H1 (cell line): ENCODE results near the gene MPIG6B. TPM values are rescaled to one million over a fixed set of nuclear protein-coding genes. Genes with fewer than 3 reads are reported as not detected.

Experiments used
- EP300 ChIP-seq, 2 experiments: IDR thresholded peaks; 1 replicate in 1 of 2; 2 replicates in 1 of 2; pipeline ENCODE4 v1.6.1; 2011 to 2012; ENCODE audit warnings: low read depth in 2 of 2, low read length in 2 of 2, mild to moderate bottlenecking in 2 of 2, borderline replicate concordance in 1 of 2, inconsistent platforms in 1 of 2, moderate library complexity in 1 of 2
- PHF8 ChIP-seq: fragments of 200-600 bp; sonication (generic); conservative IDR thresholded peaks from 2 replicates; pipeline ENCODE4 v1.7.1; 2012; ENCODE audit warnings: low read depth, mild to moderate bottlenecking, inconsistent platforms, low read length, moderate library complexity
- RNF2 ChIP-seq: fragments of 200-900, 300-1000 bp; sonication (generic); IDR thresholded peaks from 2 replicates; pipeline ENCODE4 v1.7.1; 2016; ENCODE audit warnings: borderline replicate concordance, low read depth, mild to moderate bottlenecking, antibody characterized with exemption, low read length; ENCODE audit not compliant: poor library complexity, severe bottlenecking; ENCODE audit errors: missing control alignments
- SIX5 ChIP-seq: IDR thresholded peaks from 2 replicates; pipeline ENCODE4 v1.6.1; 2011; ENCODE audit warnings: mild to moderate bottlenecking, low read depth, low read length
- SP2 ChIP-seq: IDR thresholded peaks from 2 replicates; pipeline ENCODE4 v1.6.1; 2012; ENCODE audit warnings: mild to moderate bottlenecking, low read length, inconsistent platforms
- polyA plus RNA-seq, 7 experiments: library from polyadenylated mRNA; depleted of rRNA in 3 of 7; stranded (reverse) in 5 of 7; unstranded in 2 of 7; fragments of >200 nt in 5 of 7; fragments of 200-250 nt in 2 of 7; gene quantifications; 1 replicate in 5 of 7; 2 replicates in 1 of 7; 4 replicates in 1 of 7; pipeline versions ENCODE4 v1.2.1 to v1.2.3, GENCODE V29; 2011 to 2013; ENCODE audit warnings: missing spikeins in 2 of 7, mixed read lengths in 2 of 7
- total RNA-seq: library from RNA; stranded (reverse); fragmentation: NEBNext Ultra II Directional; extraction: Animal tissue kit (Norgen Biotek cat#: 25700); gene quantifications from 2 replicates; pipeline ENCODE4 v1.2.1, GENCODE V29; 2021

The MPIG6B gene
- total and polyA plus RNA-seq, 2 of the 8 experiments (the other 6 are each of a cell fraction or from before 2014, with no cell fraction given): 0.18 TPM; not detected in 1

DNA sequence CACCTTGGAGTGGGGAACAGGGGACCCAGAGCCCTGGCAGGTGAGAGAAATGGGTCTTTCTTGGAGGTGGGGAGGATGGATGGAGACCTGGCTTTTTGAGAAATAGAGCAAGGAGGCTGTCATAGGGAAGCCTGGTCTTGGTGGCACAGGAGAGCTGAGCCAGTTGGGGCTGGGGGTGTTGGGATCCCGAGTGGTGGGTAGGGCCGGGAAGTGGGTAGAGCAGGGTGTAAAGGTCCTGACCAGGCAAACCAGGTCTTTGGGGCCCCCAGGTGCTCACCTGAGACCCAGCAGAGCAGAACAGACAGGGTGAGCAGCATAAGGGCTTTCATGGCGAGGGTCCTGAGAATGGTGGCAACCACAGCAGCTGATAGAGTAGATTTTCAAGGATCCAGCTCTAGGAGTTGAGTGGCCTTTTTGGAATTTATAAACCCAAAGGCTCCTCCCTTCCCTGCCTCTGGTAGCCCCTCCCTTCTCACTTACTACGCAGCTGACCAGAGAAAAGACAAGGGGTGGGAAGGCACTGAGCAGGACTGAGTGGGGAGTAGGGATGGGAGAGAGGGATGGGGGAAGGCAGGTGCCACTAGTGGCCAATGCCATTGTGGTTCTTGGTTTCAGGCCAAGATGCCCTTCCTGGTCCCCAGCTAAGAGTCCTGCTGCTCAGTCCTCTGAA lies 1.7 kb upstream of the MPIG6B start, which contains the start of gene LY6G6C (continued):
- TF ChIP-seq RNF2 (no peak), PHF8 (no peak), EP300 (IDR thresholded peaks at IDR 0.05; ENCODE audit: borderline replicate concordance in 1 of 2, low read depth in 2 of 2, low read length in 2 of 2) (no peak), SP2 (no peak), SIX5 (no peak)
